Measurements from ENCODE around the gene ABCA7.

- TF ChIP-seq USF2 (IDR thresholded peaks at IDR 0.05; ENCODE audit: low read length) (no peak), CTCF (IDR thresholded peaks at IDR 0.05; ENCODE audit: control extremely low read depth in 1 of 3, insufficient read depth in 1 of 3, low read depth in 1 of 3, low read length in 3 of 3) (no peak), CHD2 (IDR thresholded peaks at IDR 0.05; ENCODE audit: low read length) (no peak)
Measured at GRCh38 chr19:1014161-1015060, 25.5 kb upstream of the ABCA7 start.
